BJ (cell line): Measurements from ENCODE around the gene ZMYND8. TPM values are rescaled to one million over a fixed set of nuclear protein-coding genes. Genes with fewer than 3 reads are reported as not detected.
A peak's percentile ranks its signal among the peaks of the same experiment; 100 is the strongest.

ENCODE experiments used
- CTCF ChIA-PET: fragments of 350-600 bp; formaldehyde crosslinking; extraction: SDS; loops from one replicate; lab custom pipeline; 2021; ENCODE audit warnings: antibody characterized with exemption, inconsistent platforms; lab: Yijun Ruan, JAX
- POLR2A ChIA-PET: fragments of 300-600 bp; sonication (Branson Sonifier 250); formaldehyde crosslinking; extraction: SDS; loops from one replicate; lab custom pipeline; 2021; ENCODE audit warnings: antibody characterized with exemption; lab: Charles Lee
- DNase-seq: peaks from one replicate; pipeline ENCODE4 v3.0.0-alpha.2; 2011; ENCODE audit warnings: low read depth
- H3K27me3 ChIP-seq: 2 replicates; pipeline ENCODE4 v1.6.0; 2011; ENCODE audit warnings: low read length; ENCODE audit not compliant: control insufficient read depth, insufficient read depth
- H3K36me3 ChIP-seq: 2 replicates; pipeline ENCODE4 v1.5.1; 2011; ENCODE audit warnings: low read length; ENCODE audit not compliant: control insufficient read depth, insufficient read depth
- H3K4me3 ChIP-seq: 2 replicates; pipeline ENCODE4 v1.5.1; 2011; ENCODE audit warnings: low read depth, mild to moderate bottlenecking, control low read depth, low read length
- CTCF ChIP-seq: IDR thresholded peaks from 2 replicates; pipeline ENCODE4 v1.5.1; 2011; ENCODE audit warnings: low read depth, mild to moderate bottlenecking, control low read depth, inconsistent platforms, low read length, moderate library complexity; ENCODE audit not compliant: insufficient read depth
- polyA plus RNA-seq: library from polyadenylated mRNA; depleted of rRNA; stranded (reverse); fragments of >200 nt; gene quantifications from 2 replicates; pipeline ENCODE4 v1.2.3, GENCODE V29; 2011

ZMYND8 gene
- polyA plus RNA-seq, 1 experiment: 12.7 TPM

GRCh38 chr20:47237715-47238114 lies 118.8 kb downstream of the ZMYND8 start:
- CTCF ChIA-PET: no interaction called here
- peaks cover 13% of the 10 kb centered on the region for H3K36me3 ChIP-seq
- POLR2A ChIA-PET: no interaction called here
- no peak for DNase-seq
- H3K27me3 ChIP-seq: no peaks in the 10 kb centered on the region
- H3K4me3 ChIP-seq: no peak overlapping the region
- no peak for TF ChIP-seq CTCF

- ChIA-PET CTCF (interaction anchor here (1.0 kb wide), 1 partner anchor 14 kb away, joined by 3 read pairs; no protein-coding TSS in a partner anchor), POLR2A (no interaction called here)
- H3K36me3 ChIP-seq: peaks cover 10% of the 10 kb centered on the region
Measured at GRCh38 chr20:47236639-47236900, 119.9 kb downstream of the ZMYND8 start.

GRCh38 chr20:47235853-47236638 lies 120.5 kb downstream of the ZMYND8 start:
- H3K36me3 ChIP-seq: peaks cover 8% of the 10 kb centered on the region
- H3K27me3 ChIP-seq: no peaks in the 10 kb centered on the region
- no peak overlapping the region for H3K4me3 ChIP-seq
- POLR2A ChIA-PET: no interaction called here
- CTCF ChIA-PET: interaction anchor here (1.0 kb wide), 1 partner anchor 14 kb away, joined by 3 read pairs; no protein-coding TSS in a partner anchor
- no peak for TF ChIP-seq CTCF
- DNase-seq: no peak

More at GRCh38 chr20:47236639-47236900, 119.9 kb downstream of the ZMYND8 start:
- Histone ChIP-seq H3K4me3 (no peak overlapping the region), H3K27me3 (no peaks in the 10 kb centered on the region)
- DNase-seq: no peak
- TF ChIP-seq CTCF: no peak

GRCh38 chr20:47235111-47235510 lies 121.4 kb downstream of the ZMYND8 start:
- POLR2A ChIA-PET: no interaction called here
- Histone ChIP-seq H3K36me3 (peaks cover 8% of the 10 kb centered on the region), H3K4me3 (no peak overlapping the region), H3K27me3 (no peaks in the 10 kb centered on the region)
- TF ChIP-seq CTCF: no peak
- no peak for DNase-seq
- CTCF ChIA-PET: interaction anchor here (1.0 to 1.8 kb wide), 2 partner anchors 19 to 38 kb away, joined by 4 to 5 read pairs; no protein-coding TSS in a partner anchor

- peak; percentile 27 for DNase-seq
- ChIA-PET POLR2A (no interaction called here), CTCF (interaction anchor here (1.8 kb wide), 1 partner anchor 39 kb away, joined by 5 read pairs; no protein-coding TSS in a partner anchor)
- Histone ChIP-seq H3K4me3 (no peak overlapping the region), H3K36me3 (peaks cover 9% of the 10 kb centered on the region), H3K27me3 (no peaks in the 10 kb centered on the region)
- no peak for TF ChIP-seq CTCF
Measured at GRCh38 chr20:47233333-47234188, 122.9 kb downstream of the ZMYND8 start.
